ENCODE results near the gene HPCA. TPM values are rescaled to one million over a fixed set of nuclear protein-coding genes. Genes with fewer than 3 reads are reported as not detected.

The HPCA gene
- total RNA-seq, 1 donor from 2014 or later = not detected

GRCh38 chr1:32889731-32890278 is 3.5 kb downstream of the HPCA start:
- H3K27me3 Mint-ChIP-seq (ENCODE audit: unreplicated experiment) = peaks cover 20% of the 10 kb centered on the region

DNA sequence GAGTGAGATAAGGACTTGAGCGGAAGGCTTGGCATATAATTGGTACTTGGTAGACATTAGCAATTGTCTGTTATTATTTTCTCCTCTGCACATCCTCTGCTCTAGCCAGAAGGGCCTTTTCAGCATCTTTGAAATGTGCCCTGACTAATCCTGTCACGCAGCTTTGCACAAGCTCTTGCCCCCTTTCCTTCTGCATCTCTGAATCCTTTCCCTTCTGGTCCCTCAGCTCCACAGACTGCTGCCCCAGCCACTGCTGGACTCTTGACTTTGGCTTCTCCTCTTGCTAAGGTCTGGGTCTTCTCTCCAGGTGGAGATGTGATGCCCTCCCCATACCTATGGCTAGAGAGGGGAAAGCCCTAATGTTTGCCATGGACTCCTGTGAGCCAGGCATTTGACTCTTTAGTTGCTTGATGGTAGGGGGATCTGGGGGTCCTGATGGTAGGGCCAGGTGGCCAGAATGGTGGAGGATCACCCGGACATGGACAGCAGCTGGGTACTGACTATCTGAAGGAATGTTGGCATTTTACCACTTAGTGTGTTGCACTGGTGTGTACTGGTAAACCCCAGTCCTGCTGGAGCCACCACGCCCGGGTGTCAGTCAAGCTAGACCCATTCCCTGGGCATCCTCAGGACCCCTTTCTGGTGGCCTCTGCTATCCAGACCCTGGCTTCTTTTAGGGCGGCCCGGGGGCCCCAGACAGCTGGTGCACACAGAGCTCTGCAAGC is 4.4 kb downstream of the HPCA start:
- H3K27ac Mint-ChIP-seq (ENCODE audit: unreplicated experiment) = no peak overlapping the region
- no peak for TF ChIP-seq CTCF (IDR thresholded peaks at IDR 0.05; ENCODE audit: unreplicated experiment)
- H3K27me3 Mint-ChIP-seq (ENCODE audit: unreplicated experiment) = peaks cover 20% of the 10 kb centered on the region
- no peak for DNase-seq (ENCODE audit: low spot score)
- H3K4me1 Mint-ChIP-seq (ENCODE audit: unreplicated experiment) = peaks cover 8% of the 10 kb centered on the region
- peaks cover 8% of the 10 kb centered on the region for H3K36me3 Mint-ChIP-seq (ENCODE audit: low read depth, unreplicated experiment)
- no peaks in the 10 kb centered on the region for H3K9me3 Mint-ChIP-seq (ENCODE audit: unreplicated experiment)
- no peak overlapping the region for H3K4me3 Mint-ChIP-seq (ENCODE audit: unreplicated experiment)

More at GRCh38 chr1:32889731-32890278, 3.5 kb downstream of the HPCA start:
- Mint-ChIP-seq H3K27ac (ENCODE audit: unreplicated experiment) (no peak overlapping the region), H3K9me3 (ENCODE audit: unreplicated experiment) (no peaks in the 10 kb centered on the region), H3K4me3 (ENCODE audit: unreplicated experiment) (no peak overlapping the region), H3K4me1 (ENCODE audit: unreplicated experiment) (peaks cover 8% of the 10 kb centered on the region), H3K36me3 (ENCODE audit: low read depth, unreplicated experiment) (peaks cover 8% of the 10 kb centered on the region)
- DNase-seq (ENCODE audit: low spot score) = no peak
- TF ChIP-seq CTCF (IDR thresholded peaks at IDR 0.05; ENCODE audit: unreplicated experiment) = no peak

GRCh38 chr1:32891241-32891570 is 4.9 kb downstream of the HPCA start:
- no peak for TF ChIP-seq CTCF (IDR thresholded peaks at IDR 0.05; ENCODE audit: unreplicated experiment)
- Mint-ChIP-seq H3K36me3 (ENCODE audit: low read depth, unreplicated experiment) (peaks cover 8% of the 10 kb centered on the region), H3K27ac (ENCODE audit: unreplicated experiment) (no peak overlapping the region), H3K27me3 (ENCODE audit: unreplicated experiment) (peaks cover 20% of the 10 kb centered on the region), H3K9me3 (ENCODE audit: unreplicated experiment) (no peaks in the 10 kb centered on the region), H3K4me1 (ENCODE audit: unreplicated experiment) (peaks cover 8% of the 10 kb centered on the region), H3K4me3 (ENCODE audit: unreplicated experiment) (no peak overlapping the region)
- DNase-seq (ENCODE audit: low spot score) = no peak

DNA sequence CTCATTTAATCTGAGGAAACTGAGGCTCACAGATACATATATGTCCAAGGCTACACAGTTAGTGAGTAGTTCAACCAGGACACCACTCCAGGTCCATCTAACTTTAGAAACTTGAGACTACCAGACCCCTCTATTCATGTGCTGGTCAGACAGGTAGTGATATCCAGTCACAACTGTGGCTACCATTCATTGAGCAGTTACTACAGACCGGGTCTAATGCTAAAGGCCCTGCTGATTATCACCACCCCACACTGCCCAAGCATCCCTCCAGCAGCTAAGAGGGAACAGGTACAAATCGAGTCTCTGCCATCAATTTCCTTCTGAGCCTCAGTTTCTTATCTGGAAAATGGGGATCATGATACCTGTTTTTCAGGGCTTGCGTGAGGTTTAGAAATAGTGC is 5.3 kb downstream of the HPCA start:
- peaks cover 8% of the 10 kb centered on the region for H3K36me3 Mint-ChIP-seq (ENCODE audit: low read depth, unreplicated experiment)
- H3K9me3 Mint-ChIP-seq (ENCODE audit: unreplicated experiment) = no peaks in the 10 kb centered on the region
- H3K4me3 Mint-ChIP-seq (ENCODE audit: unreplicated experiment) = no peak overlapping the region
- no peak for TF ChIP-seq CTCF (IDR thresholded peaks at IDR 0.05; ENCODE audit: unreplicated experiment)
- peaks cover 8% of the 10 kb centered on the region for H3K4me1 Mint-ChIP-seq (ENCODE audit: unreplicated experiment)
- no peak for DNase-seq (ENCODE audit: low spot score)
- peaks cover 20% of the 10 kb centered on the region for H3K27me3 Mint-ChIP-seq (ENCODE audit: unreplicated experiment)
- no peak overlapping the region for H3K27ac Mint-ChIP-seq (ENCODE audit: unreplicated experiment)
